ENCODE results near the gene ODR4. TPM values are rescaled to one million over a fixed set of nuclear protein-coding genes. Genes with fewer than 3 reads are reported as not detected.
"Not testable (repeated sequence)": the region's sequence is repeated elsewhere in the genome, so short reads cannot be mapped to it uniquely, and the experiment has no call there.

ODR4 gene
- total and polyA plus RNA-seq, 9 donors: 11.9 to 21.2 (median 14.0) TPM

DNA sequence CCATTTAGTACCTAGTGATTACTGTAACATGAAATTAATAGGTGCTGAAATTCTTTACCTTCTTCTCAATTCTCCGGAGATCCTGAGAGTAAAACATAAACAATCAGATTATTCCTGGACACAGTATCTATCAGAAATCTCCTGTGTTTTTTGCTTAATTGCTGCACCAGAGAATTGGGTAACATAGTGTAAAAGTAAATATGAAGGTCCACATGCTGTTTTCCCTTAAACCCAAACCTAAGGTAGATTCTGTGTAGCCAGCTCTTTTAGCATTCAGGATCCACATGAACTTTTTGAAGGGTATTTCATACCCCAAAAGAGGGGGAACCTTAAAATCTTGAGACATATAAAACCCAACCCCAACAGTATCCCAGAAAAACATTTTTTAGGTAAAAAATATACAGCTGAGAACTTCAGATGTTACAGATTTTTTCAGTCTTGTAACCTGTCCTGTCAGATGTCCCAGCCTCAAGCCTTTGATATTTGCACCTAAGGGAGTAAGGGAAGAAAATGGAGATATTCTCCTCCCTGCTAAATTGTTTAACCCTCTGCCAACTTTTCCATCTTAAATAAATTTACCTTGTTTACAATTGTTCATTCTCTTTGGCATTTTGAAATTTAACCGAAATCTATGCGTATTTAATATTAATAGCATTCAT, 11.2 kb downstream of the ODR4 start:
- no peak overlapping the region for H3K27ac ChIP-seq (ENCODE audit: low read length)
- H3K36me3 ChIP-seq (ENCODE audit: control insufficient read depth, insufficient read depth, low read length): peaks cover 28% of the 10 kb centered on the region
- H3K9me3 ChIP-seq (replicated peaks; ENCODE audit: control insufficient read depth, low read depth, low read length): no peaks in the 10 kb centered on the region
- no peak overlapping the region for H3K4me3 ChIP-seq (ENCODE audit: low read length)
- no peaks in the 10 kb centered on the region for H3K27me3 ChIP-seq (ENCODE audit: control insufficient read depth, insufficient read depth, low read length)
- WGBS (ENCODE audit: insufficient coverage): no CpG with 5 or more reads among the region's 3 CpGs
- DNase-seq: no peak
- no peaks in the 10 kb centered on the region for H3K4me1 ChIP-seq (ENCODE audit: control insufficient read depth, insufficient read depth, low read length)

DNA sequence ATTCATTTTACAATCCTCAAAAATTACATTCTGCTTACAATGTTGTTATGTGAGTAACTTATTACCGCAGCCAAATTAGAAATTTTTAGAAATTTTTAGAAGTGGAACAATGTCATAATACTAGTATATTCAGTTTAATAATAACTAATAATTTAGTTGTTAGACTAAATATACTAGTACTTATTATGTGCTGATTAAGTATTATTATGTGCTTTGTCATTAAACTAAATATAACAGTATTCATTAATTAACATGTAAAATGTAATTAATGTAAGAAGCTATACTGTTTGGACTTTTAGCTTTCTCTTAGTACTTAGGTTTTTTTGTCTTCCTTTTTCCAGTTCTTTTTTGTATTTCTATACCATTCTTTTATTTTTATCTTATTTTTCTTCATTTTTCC, 15.3 kb downstream of the ODR4 start:
- Histone ChIP-seq H3K4me3 (ENCODE audit: low read length) (no peak overlapping the region), H3K4me1 (ENCODE audit: control insufficient read depth, insufficient read depth, low read length) (no peaks in the 10 kb centered on the region), H3K36me3 (ENCODE audit: control insufficient read depth, insufficient read depth, low read length) (peaks cover 26% of the 10 kb centered on the region), H3K27me3 (ENCODE audit: control insufficient read depth, insufficient read depth, low read length) (no peaks in the 10 kb centered on the region), H3K9me3 (replicated peaks; ENCODE audit: control insufficient read depth, low read depth, low read length) (no peaks in the 10 kb centered on the region), H3K27ac (ENCODE audit: low read length) (no peak overlapping the region)
- no peak for DNase-seq
- WGBS (ENCODE audit: insufficient coverage): no CpG with 5 or more reads among the region's 1 CpG

DNA sequence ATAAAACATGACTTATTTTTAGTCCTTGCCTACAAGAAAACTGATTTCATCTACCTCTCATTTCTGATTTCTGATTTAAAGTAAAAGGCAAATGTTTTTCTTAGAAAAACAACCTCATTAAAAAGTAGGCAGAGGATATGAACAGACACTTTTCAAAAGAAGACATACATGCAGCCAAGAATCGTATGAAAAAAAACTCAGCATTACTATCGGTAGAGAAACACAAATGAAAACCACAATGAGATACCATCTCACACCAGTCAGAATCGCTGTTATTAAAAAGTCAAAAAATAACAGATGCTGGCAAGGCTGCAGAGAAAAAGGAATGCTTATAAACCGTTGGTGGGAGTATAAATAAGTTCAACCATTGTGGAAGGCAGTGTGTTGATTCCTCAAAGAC, 16.2 kb downstream of the ODR4 start:
- Histone ChIP-seq H3K9me3 (replicated peaks; ENCODE audit: control insufficient read depth, low read depth, low read length) (no peaks in the 10 kb centered on the region), H3K27ac (ENCODE audit: low read length) (no peak overlapping the region), H3K36me3 (ENCODE audit: control insufficient read depth, insufficient read depth, low read length) (peaks cover 30% of the 10 kb centered on the region), H3K27me3 (ENCODE audit: control insufficient read depth, insufficient read depth, low read length) (no peaks in the 10 kb centered on the region), H3K4me1 (ENCODE audit: control insufficient read depth, insufficient read depth, low read length) (no peaks in the 10 kb centered on the region), H3K4me3 (ENCODE audit: low read length) (no peak overlapping the region)
- WGBS (ENCODE audit: insufficient coverage): no CpG with 5 or more reads among the region's 4 CpGs
- DNase-seq: no peak

DNA sequence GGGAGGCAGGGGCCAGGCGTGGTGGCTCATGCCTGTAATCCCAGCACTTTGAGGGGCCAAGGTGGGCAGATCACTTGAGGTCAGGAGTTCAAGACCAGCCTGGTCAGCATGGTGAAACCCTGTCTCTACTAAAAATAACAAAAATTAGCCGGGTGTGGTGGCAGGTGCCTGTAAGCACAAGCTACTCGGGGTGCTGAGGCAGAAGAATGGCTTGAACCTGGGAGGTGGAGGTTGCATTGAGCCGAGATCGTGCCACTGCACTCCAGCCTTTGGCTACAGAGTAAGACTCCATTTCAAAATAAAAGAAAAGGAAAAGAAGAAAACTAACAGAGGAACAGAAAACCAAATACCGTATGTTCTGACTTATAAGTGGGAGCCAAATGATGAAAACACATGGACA, 17.1 kb downstream of the ODR4 start:
- H3K4me3 ChIP-seq (ENCODE audit: low read length); DNase-seq; H3K4me1 ChIP-seq (ENCODE audit: control insufficient read depth, insufficient read depth, low read length); H3K27ac ChIP-seq (ENCODE audit: low read length); H3K27me3 ChIP-seq (ENCODE audit: control insufficient read depth, insufficient read depth, low read length); H3K9me3 ChIP-seq (replicated peaks; ENCODE audit: control insufficient read depth, low read depth, low read length): not testable (repeated sequence)
- H3K36me3 ChIP-seq (ENCODE audit: control insufficient read depth, insufficient read depth, low read length): peaks cover 27% of the 10 kb centered on the region
- 100% methylated on average over 1 of the region's 6 CpGs for WGBS (ENCODE audit: insufficient coverage)

DNA sequence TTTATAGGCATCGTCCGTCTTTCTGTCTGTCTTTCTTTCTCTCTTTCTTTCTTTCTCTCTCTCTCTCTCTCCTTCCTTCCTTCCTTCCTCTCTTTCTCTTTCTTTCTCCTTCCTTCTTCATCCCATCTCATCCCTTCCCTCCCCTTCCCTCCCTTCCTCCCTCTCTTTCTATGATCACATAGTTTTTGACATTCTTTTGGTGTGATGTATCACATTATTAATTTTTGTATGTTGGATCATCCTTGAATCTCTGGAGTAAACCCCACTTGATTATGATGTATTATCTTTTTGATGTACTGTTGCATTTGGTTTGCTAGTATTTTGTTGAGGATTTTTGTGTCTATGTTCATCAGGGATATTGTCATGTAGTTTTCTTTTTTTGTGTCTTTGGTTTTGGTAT, 25.8 kb downstream of the ODR4 start:
- WGBS (ENCODE audit: insufficient coverage): 96% methylated on average over 2 of the region's 2 CpGs
- not testable (repeated sequence) for H3K27me3 ChIP-seq (ENCODE audit: control insufficient read depth, insufficient read depth, low read length); H3K4me3 ChIP-seq (ENCODE audit: low read length); H3K9me3 ChIP-seq (replicated peaks; ENCODE audit: control insufficient read depth, low read depth, low read length); H3K4me1 ChIP-seq (ENCODE audit: control insufficient read depth, insufficient read depth, low read length); H3K27ac ChIP-seq (ENCODE audit: low read length); DNase-seq
- H3K36me3 ChIP-seq (ENCODE audit: control insufficient read depth, insufficient read depth, low read length): peaks cover 17% of the 10 kb centered on the region

DNA sequence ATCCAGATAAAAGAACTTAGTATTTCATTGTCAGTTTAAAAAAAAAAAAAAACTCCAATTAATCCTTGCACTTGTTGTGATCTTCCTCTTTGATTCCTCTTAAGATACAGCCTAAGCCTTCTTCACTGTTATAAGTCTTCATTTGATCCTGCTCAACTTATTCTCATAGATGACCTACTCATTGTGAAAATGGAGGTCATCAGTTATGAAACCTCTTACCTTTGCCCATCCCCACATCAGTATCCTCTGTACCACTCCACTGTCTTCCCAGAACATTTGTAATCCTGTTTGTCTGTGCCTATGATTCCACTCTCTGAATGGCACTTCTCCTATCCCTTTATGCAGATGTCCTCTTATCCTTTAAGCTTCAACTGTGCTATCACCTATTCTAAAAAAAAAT, 28.0 kb downstream of the ODR4 start:
- H3K27me3 ChIP-seq (ENCODE audit: control insufficient read depth, insufficient read depth, low read length): no peaks in the 10 kb centered on the region
- H3K4me3 ChIP-seq (ENCODE audit: low read length): no peak overlapping the region
- H3K9me3 ChIP-seq (replicated peaks; ENCODE audit: control insufficient read depth, low read depth, low read length): no peaks in the 10 kb centered on the region
- no peak overlapping the region for H3K27ac ChIP-seq (ENCODE audit: low read length)
- H3K36me3 ChIP-seq (ENCODE audit: control insufficient read depth, insufficient read depth, low read length): peaks cover 17% of the 10 kb centered on the region
- H3K4me1 ChIP-seq (ENCODE audit: control insufficient read depth, insufficient read depth, low read length): no peaks in the 10 kb centered on the region
- DNase-seq: no peak

DNA sequence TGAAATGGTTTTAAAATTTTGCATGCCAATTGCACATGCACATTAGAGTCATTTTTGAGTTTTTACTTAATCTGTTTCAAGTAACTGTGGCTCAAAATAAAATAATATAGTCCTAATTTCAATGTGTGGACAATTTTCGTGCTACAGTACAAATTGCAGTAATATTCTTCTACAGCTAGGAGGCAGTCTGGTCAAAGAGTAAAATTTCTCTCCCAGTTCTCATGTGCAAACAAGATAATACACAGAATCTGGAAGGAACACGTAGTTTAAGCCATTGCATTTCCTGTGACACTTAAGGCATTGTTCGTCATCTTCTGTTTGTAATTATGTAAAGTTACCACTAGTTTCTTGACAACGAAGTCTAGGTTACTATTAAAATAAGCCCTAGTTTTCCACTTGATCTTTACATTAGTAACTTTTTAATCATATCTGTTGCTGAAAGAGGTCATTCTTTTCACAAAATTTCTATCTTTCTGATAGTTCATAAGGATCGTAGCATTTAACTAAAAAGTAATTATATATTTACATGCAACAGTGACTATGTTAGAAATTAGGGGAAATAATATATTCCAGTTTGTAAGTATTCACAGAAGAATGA, 28.9 kb downstream of the ODR4 start:
- Histone ChIP-seq H3K27ac (ENCODE audit: low read length) (no peak overlapping the region), H3K4me1 (ENCODE audit: control insufficient read depth, insufficient read depth, low read length) (no peaks in the 10 kb centered on the region), H3K27me3 (ENCODE audit: control insufficient read depth, insufficient read depth, low read length) (no peaks in the 10 kb centered on the region), H3K36me3 (ENCODE audit: control insufficient read depth, insufficient read depth, low read length) (peaks cover 16% of the 10 kb centered on the region), H3K4me3 (ENCODE audit: low read length) (no peak overlapping the region), H3K9me3 (replicated peaks; ENCODE audit: control insufficient read depth, low read depth, low read length) (no peaks in the 10 kb centered on the region)
- DNase-seq: peak; percentile 59
- no CpG with 5 or more reads among the region's 5 CpGs for WGBS (ENCODE audit: insufficient coverage)

DNA sequence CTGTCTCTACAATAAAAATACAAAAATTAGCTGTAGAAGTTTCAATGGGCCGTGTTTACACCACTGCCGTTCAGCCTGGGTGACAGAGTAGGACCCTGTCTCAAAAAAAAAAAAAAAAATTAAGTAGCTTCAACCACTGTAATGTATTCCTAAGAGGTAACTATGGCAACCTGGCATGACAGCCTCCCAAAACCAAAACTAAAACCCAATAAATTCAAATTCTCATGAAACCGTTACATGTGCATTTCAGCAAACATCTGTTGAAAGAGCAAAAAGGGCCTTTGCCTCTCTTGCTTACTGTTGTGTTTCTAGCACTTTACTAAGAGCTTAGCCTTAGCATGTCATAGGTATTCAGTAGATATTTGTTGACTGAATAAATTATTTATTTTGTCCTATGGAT, 33.5 kb downstream of the ODR4 start:
- WGBS (ENCODE audit: insufficient coverage): no CpG with 5 or more reads among the region's 3 CpGs
- H3K9me3 ChIP-seq (replicated peaks; ENCODE audit: control insufficient read depth, low read depth, low read length): no peaks in the 10 kb centered on the region
- H3K4me3 ChIP-seq (ENCODE audit: low read length): no peak overlapping the region
- DNase-seq: peak; percentile 40
- H3K27ac ChIP-seq (ENCODE audit: low read length): no peak overlapping the region
- peaks cover 8% of the 10 kb centered on the region for H3K36me3 ChIP-seq (ENCODE audit: control insufficient read depth, insufficient read depth, low read length)
- no peaks in the 10 kb centered on the region for H3K4me1 ChIP-seq (ENCODE audit: control insufficient read depth, insufficient read depth, low read length)
- no peaks in the 10 kb centered on the region for H3K27me3 ChIP-seq (ENCODE audit: control insufficient read depth, insufficient read depth, low read length)

DNA sequence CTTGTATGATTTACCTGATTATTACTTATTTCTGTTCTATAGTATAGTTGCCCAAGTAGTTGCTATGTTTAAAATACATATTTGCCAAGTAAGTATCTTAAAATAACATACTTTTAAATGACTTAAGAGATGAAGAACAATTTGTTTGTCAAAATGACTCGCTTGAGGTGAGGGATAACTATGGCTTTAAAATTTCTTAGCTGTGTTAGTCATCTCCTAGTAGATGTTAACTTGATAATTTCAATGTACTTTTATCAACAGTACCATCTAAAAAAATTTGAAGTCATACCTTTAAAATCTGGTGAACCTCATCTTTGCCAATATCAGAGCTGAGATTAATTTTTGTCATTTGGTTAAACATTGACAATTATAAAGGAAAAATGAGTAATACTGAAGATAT, 37.7 kb downstream of the ODR4 start:
- Histone ChIP-seq H3K4me1 (ENCODE audit: control insufficient read depth, insufficient read depth, low read length) (no peaks in the 10 kb centered on the region), H3K36me3 (ENCODE audit: control insufficient read depth, insufficient read depth, low read length) (peaks cover 6% of the 10 kb centered on the region), H3K27me3 (ENCODE audit: control insufficient read depth, insufficient read depth, low read length) (no peaks in the 10 kb centered on the region), H3K27ac (ENCODE audit: low read length) (no peak overlapping the region), H3K4me3 (ENCODE audit: low read length) (no peak overlapping the region), H3K9me3 (replicated peaks; ENCODE audit: control insufficient read depth, low read depth, low read length) (no peaks in the 10 kb centered on the region)
- WGBS (ENCODE audit: insufficient coverage): no CpG with 5 or more reads among the region's 1 CpG
- DNase-seq: no peak

DNA sequence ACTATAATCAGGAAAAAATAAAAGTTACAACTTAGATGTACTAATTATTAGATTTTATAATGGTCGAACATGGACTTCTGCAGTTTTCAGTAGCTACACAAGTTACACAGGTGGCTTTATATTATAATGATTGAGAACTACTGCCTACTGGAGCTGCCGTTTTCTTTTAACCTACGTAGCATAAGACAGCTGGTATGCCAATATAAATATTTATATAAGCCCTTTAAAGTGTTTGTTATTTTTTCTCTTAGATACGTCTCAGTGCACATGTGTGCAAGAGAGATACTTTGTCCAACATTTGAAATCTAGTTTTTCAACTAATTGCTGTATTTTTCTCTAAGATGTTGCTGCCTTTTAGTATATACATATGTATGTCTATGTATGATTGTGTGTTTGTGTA, 42.9 kb downstream of the ODR4 start:
- Histone ChIP-seq H3K4me1 (ENCODE audit: control insufficient read depth, insufficient read depth, low read length) (no peaks in the 10 kb centered on the region), H3K9me3 (replicated peaks; ENCODE audit: control insufficient read depth, low read depth, low read length) (no peaks in the 10 kb centered on the region), H3K4me3 (ENCODE audit: low read length) (no peak overlapping the region), H3K36me3 (ENCODE audit: control insufficient read depth, insufficient read depth, low read length) (peaks cover 10% of the 10 kb centered on the region), H3K27ac (ENCODE audit: low read length) (no peak overlapping the region), H3K27me3 (ENCODE audit: control insufficient read depth, insufficient read depth, low read length) (no peaks in the 10 kb centered on the region)
- DNase-seq: no peak
- no CpG with 5 or more reads among the region's 4 CpGs for WGBS (ENCODE audit: insufficient coverage)

DNA sequence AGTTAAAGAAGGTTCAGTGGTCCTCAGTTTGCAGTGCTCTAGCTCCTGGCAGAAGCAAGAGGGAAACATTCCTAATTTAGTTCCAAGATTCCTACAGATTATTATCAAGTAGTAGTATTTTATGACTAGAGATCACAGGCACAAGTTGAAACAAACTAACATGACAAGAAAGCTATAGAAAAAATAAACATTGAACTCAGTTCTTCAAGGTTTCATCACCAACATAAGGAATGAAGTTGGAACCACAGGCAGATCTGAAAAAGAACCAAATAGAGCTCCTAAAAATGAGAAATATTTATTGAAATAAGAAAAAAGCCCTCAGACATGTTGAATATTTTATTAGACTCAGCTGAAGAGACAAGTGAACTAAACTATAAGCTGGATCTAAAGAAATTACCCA, 44.7 kb downstream of the ODR4 start:
- Histone ChIP-seq H3K4me1 (ENCODE audit: control insufficient read depth, insufficient read depth, low read length) (no peaks in the 10 kb centered on the region), H3K36me3 (ENCODE audit: control insufficient read depth, insufficient read depth, low read length) (peaks cover 10% of the 10 kb centered on the region), H3K27me3 (ENCODE audit: control insufficient read depth, insufficient read depth, low read length) (no peaks in the 10 kb centered on the region), H3K9me3 (replicated peaks; ENCODE audit: control insufficient read depth, low read depth, low read length) (no peaks in the 10 kb centered on the region), H3K4me3 (ENCODE audit: low read length) (no peak overlapping the region), H3K27ac (ENCODE audit: low read length) (peak overlapping the region; percentile 57)
- DNase-seq: no peak
